Measurements from ENCODE around the gene MTMR3. TPM values are rescaled to one million over a fixed set of nuclear protein-coding genes. Genes with fewer than 3 reads are reported as not detected.
A peak's percentile ranks its signal among the peaks of the same experiment; 100 is the strongest.

Gene MTMR3
- total and polyA plus RNA-seq, 2 of the 8 experiments (the other 6 are each of a cell fraction or from before 2014, with no cell fraction given): 16.9 to 18.5 TPM

- Histone ChIP-seq H3K79me1 (ENCODE audit: low read depth, low read length) (no peaks in the 10 kb centered on the region; the same call in 1 of the 2 replicates), H3K9ac (replicated peaks in 1 of 4; ENCODE audit: extremely low read depth in 1 of 4, low read depth in 3 of 4, low read length in 3 of 4) (no peak overlapping the region), H2BK12ac (ENCODE audit: low read depth, low read length) (no peak overlapping the region), H3K4me2 (ENCODE audit: insufficient read depth in 1 of 2, low read depth in 2 of 2, low read length in 2 of 2) (no peak overlapping the region), H4K91ac (replicated peaks; ENCODE audit: insufficient read length, low read length) (no peak overlapping the region), H4K8ac (ENCODE audit: extremely low read depth, insufficient read depth, low read length) (no peak overlapping the region), H3K56ac (replicated peaks; ENCODE audit: insufficient read length, low read depth, low read length) (no peak overlapping the region), H3K4me3 (ENCODE audit: extremely low read depth in 1 of 4, insufficient read depth in 2 of 4, low read depth in 3 of 4, low read length in 4 of 4) (no peak overlapping the region), H2BK120ac (replicated peaks; ENCODE audit: low read depth, low read length) (no peak overlapping the region), H4K20me1 (replicated peaks in 1 of 2; ENCODE audit: control insufficient read depth in 1 of 2, insufficient read depth in 2 of 2, low read length in 2 of 2) (peaks cover 0 to 2% of the 10 kb centered on the region in 2 experiments), H2BK20ac (ENCODE audit: low read length) (no peak overlapping the region), H3K23me2 (ENCODE audit: low read depth, low read length) (no peaks in the 10 kb centered on the region), H2BK5ac (ENCODE audit: low read depth, low read length) (no peak overlapping the region), H2AK5ac (ENCODE audit: low read depth, low read length) (no peak overlapping the region), H3K23ac (ENCODE audit: insufficient read length) (no peak overlapping the region), H2BK15ac (ENCODE audit: low read length) (no peak overlapping the region), H3K4me1 (replicated peaks in 1 of 4; ENCODE audit: control insufficient read depth in 3 of 4, insufficient read depth in 4 of 4, low read length in 3 of 4) (peaks cover 0 to 5% (median 0%) of the 10 kb centered on the region in 4 experiments; a peak in 1 of 7 replicates), H4K5ac (ENCODE audit: insufficient read length, low read depth, low read length) (no peak overlapping the region), H3K4ac (replicated peaks; ENCODE audit: insufficient read length, low read depth, low read length) (no peak overlapping the region), H3K27ac (ENCODE audit: low read depth, low read length) (no peak overlapping the region), H3K14ac (ENCODE audit: insufficient read length) (no peak overlapping the region), H2AFZ (ENCODE audit: low read length) (no peak overlapping the region), H3K18ac (ENCODE audit: extremely low read depth, low read length) (no peak overlapping the region), H3K9me3 (ENCODE audit: insufficient read depth in 2 of 2, low read depth in 1 of 2, low read length in 1 of 2) (peaks cover 0 to 4% of the 10 kb centered on the region in 2 experiments; a peak in 1 of 4 replicates), H3K79me2 (ENCODE audit: control insufficient read depth in 1 of 2, insufficient read depth in 2 of 2, low read length in 2 of 2) (peaks cover 0 to 86% of the 10 kb centered on the region in 2 experiments; a peak in 2 of 4 replicates), H3K36me3 (ENCODE audit: control insufficient read depth in 2 of 4, insufficient read depth in 4 of 4, low read length in 3 of 4) (no peaks in the 10 kb centered on the region), H3K27me3 (replicated peaks in 1 of 4; ENCODE audit: control insufficient read depth in 3 of 4, extremely low read depth in 1 of 4, insufficient read depth in 3 of 4, low read length in 3 of 4) (no peaks in the 10 kb centered on the region)
- ChIA-PET POLR2A (ENCODE audit: partially characterized antibody) (no interaction called here), CTCF (ENCODE audit: partially characterized antibody) (no interaction called here)
- FAIRE-seq: no peak
- no peak for DNase-seq (ENCODE audit: low read depth in 1 of 2, low spot score in 2 of 2)
- TF ChIP-seq JUN (IDR thresholded peaks at IDR 0.05; ENCODE audit: low read depth, low read length) (no peak), KDM1A (IDR thresholded peaks at IDR 0.05; ENCODE audit: borderline replicate concordance, low read length) (peak; percentile 45; the same call in 1 of the 2 replicates)
- WGBS, 2 experiments (ENCODE audit: extremely low coverage in 1 of 2, insufficient coverage in 1 of 2, insufficient read length in 1 of 2, insufficient replicate concordance in 2 of 2, low coverage in 1 of 2, low lambda C conversion rate in 2 of 2, missing lambda C conversion rate in 1 of 2): 93% methylated on average over 4 of the region's 4 CpGs; no CpG with 5 or more reads in 1 of the 2 experiments
Observed at GRCh38 chr22:29926057-29926456, 43.1 kb downstream of the MTMR3 start.
